BLaER1 (cell line): ENCODE results near the gene PDGFD.

Experiments used
- H3K27ac ChIP-seq: shearing (Covaris generic); formaldehyde crosslinking; 2 replicates; pipeline ENCODE4 v1.8.1; 2022
- H3K27me3 ChIP-seq: shearing (Covaris generic); formaldehyde crosslinking; 2 replicates; pipeline ENCODE4 v1.8.1; 2022
- H3K36me3 ChIP-seq: shearing (Covaris generic); formaldehyde crosslinking; 2 replicates; pipeline ENCODE4 v1.8.1; 2022
- H3K4me1 ChIP-seq: shearing (Covaris generic); formaldehyde crosslinking; 2 replicates; pipeline ENCODE4 v1.8.1; 2022
- H3K4me2 ChIP-seq: shearing (Covaris generic); formaldehyde crosslinking; 2 replicates; pipeline ENCODE4 v1.8.1; 2022
- H3K4me3 ChIP-seq: shearing (Covaris generic); formaldehyde crosslinking; 2 replicates; pipeline ENCODE4 v1.8.1; 2022
- H3K9ac ChIP-seq: shearing (Covaris generic); formaldehyde crosslinking; 2 replicates; pipeline ENCODE4 v1.8.1; 2022
- H3K9me3 ChIP-seq: shearing (Covaris generic); formaldehyde crosslinking; 2 replicates; pipeline ENCODE4 v1.8.1; 2022
- H4K20me1 ChIP-seq: shearing (Covaris generic); formaldehyde crosslinking; 2 replicates; pipeline ENCODE4 v1.8.1; 2022
- Cebpa-rat ChIP-seq: shearing (Covaris generic); IDR thresholded peaks from 2 replicates; pipeline ENCODE4 v1.8.1; 2022

PDGFD gene

DNA sequence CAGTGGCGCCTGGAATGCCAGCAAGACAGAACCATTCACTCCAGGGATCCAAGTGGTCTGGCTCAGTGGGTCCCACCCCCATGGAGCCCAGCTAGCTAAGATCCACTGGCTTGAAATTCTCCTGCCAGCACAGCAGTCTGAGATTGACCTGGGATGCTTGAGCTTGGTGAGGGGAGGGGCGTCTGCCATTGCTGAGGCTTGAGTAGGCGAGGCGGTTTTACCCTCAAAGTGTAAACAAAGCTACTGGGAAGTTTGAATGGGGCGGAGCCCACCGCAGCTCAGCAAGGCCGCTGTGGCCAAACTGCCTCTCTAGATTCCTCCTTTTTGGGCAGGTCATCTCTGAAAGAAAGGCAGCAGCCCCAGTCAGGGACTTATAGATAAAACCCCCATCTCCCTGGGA lies 253.2 kb downstream of the PDGFD start:
- H3K9me3 ChIP-seq, result peaks cover 28% of the 10 kb centered on the region
- TF ChIP-seq Cebpa-rat, result no peak
- no peak overlapping the region for H3K27ac ChIP-seq
- H3K36me3 ChIP-seq, result no peaks in the 10 kb centered on the region
- H3K27me3 ChIP-seq, result no peaks in the 10 kb centered on the region
- no peak overlapping the region for H3K4me3 ChIP-seq
- H3K9ac ChIP-seq, result no peak overlapping the region
- H3K4me2 ChIP-seq, result no peak overlapping the region
- peaks cover 30% of the 10 kb centered on the region for H3K4me1 ChIP-seq
- no peaks in the 10 kb centered on the region for H4K20me1 ChIP-seq

DNA sequence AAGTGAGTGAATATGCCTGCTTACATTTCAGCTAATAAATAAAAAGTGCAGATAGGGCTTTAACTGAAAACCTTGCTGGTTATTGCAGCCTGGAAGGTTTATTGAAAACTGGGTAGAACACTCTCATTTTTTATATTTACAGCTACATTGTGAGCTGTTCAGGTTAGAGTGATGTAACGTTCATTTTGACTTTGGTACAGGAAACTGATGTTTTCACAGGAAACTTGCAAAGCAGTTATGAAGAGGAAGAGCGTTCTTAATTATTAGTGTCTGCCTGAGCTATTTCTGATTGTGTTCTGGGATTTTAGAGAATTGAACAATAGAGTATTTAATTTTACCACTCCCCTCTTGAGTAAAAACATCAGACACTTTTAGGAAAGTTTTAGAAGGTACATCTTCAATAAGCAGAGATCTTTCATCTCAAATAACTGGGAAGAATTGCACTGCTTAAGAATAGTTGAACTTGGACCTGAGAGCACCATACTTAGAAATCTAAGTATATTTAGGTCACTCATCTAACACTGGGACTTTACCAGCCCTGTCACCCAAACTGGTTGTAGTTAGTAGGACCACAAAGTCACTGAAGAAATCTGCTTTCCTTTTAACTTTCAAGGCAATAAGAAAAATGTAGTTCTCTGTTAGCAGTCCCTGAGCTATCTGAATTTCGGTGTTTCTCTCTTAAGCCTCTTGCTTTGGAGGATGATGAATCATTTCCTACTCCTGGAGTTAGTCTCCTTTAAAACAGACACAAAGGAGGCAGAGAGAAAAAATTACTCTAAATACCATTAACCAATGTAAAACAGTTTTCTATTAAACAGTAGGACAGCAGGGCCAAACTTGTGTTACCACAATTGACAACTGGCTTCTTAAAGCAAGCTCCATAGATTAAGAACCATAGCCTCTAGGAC lies 256.1 kb downstream of the PDGFD start:
- Histone ChIP-seq H3K27ac (peak overlapping the region; percentile 64), H3K4me1 (peaks cover 52% of the 10 kb centered on the region), H3K36me3 (no peaks in the 10 kb centered on the region), H3K9me3 (peaks cover 19% of the 10 kb centered on the region), H3K27me3 (no peaks in the 10 kb centered on the region), H4K20me1 (no peaks in the 10 kb centered on the region), H3K9ac (peak overlapping the region; percentile 39), H3K4me3 (no peak overlapping the region), H3K4me2 (peak overlapping the region; percentile 70)
- no peak for TF ChIP-seq Cebpa-rat

DNA sequence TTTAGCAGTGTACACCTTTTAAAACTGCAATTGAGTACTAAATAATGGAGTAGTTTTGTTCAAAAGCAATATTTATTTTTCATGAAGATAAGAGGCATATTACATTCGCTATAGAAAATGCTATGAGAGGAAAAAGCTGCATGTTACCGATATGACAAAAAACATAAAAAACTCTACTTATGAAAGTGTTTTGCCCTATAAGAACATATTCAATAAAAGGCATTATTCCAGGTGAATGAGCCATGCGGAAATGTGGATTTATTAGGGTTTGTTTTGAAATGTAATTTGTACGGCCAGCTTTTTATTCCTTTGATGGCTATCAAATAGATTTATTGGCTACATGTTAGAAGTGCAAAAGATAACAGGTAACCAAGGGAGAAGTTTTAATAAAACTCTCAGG lies 256.8 kb downstream of the PDGFD start:
- Histone ChIP-seq H3K9me3 (peaks cover 15% of the 10 kb centered on the region), H3K27me3 (no peaks in the 10 kb centered on the region), H3K4me1 (peaks cover 52% of the 10 kb centered on the region), H3K36me3 (no peaks in the 10 kb centered on the region), H3K4me3 (no peak overlapping the region), H3K27ac (peak overlapping the region; percentile 64), H4K20me1 (no peaks in the 10 kb centered on the region), H3K4me2 (peak overlapping the region; percentile 70), H3K9ac (peak overlapping the region; percentile 39)
- TF ChIP-seq Cebpa-rat, result no peak

DNA sequence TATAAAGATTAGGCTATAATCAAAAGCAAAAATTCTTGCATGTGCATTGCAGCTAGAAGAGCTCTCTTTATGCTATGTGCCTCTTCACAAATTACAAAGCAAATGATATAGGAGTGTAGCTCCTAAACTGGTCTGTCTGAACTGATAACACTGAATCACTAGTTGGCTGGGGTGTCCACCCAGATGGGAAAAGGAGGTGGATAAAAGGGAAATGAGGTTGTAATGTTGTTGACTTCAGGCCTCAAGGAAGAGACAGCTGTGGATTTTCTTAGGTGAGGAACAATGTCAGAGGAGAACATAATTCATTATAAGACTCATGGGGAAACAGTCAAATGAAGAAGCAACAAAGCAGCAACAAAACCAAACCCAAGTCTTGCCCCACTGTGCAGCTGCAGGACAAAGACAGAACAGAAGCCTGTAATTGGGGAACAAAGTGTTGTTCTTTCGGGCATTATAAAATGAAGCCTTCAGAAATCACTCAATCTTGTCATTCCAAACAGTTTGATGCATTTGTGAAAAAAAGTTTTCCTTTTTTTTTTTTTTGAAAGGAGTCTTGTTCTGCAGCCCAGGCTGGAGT lies 257.6 kb downstream of the PDGFD start:
- H3K4me2 ChIP-seq, result peak overlapping the region; percentile 70
- no peak overlapping the region for H3K4me3 ChIP-seq
- no peak for TF ChIP-seq Cebpa-rat
- no peaks in the 10 kb centered on the region for H4K20me1 ChIP-seq
- H3K36me3 ChIP-seq, result no peaks in the 10 kb centered on the region
- H3K27me3 ChIP-seq, result no peaks in the 10 kb centered on the region
- H3K27ac ChIP-seq, result no peak overlapping the region
- H3K9ac ChIP-seq, result no peak overlapping the region
- H3K9me3 ChIP-seq, result peaks cover 12% of the 10 kb centered on the region
- peaks cover 52% of the 10 kb centered on the region for H3K4me1 ChIP-seq

DNA sequence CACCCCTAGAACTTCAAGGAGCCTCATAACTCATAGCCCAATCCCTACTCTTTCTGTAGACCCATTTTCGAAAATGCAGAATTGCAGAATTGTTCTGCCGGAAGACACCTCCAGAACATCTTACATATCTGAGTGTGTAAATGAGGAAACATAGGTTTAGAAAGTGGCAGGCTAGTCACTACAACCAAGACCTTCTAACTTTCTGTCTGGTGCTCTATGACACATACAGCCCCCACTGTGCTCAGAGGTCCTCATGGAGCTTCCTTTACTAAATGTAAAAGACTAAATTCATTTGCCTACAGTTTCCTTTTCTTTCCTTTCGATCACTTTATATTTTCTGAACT lies 259.7 kb downstream of the PDGFD start:
- Histone ChIP-seq H3K27ac (no peak overlapping the region), H3K4me2 (peak overlapping the region; percentile 69), H3K9me3 (no peaks in the 10 kb centered on the region), H3K36me3 (no peaks in the 10 kb centered on the region), H3K4me1 (peaks cover 56% of the 10 kb centered on the region), H3K4me3 (no peak overlapping the region), H3K9ac (no peak overlapping the region), H4K20me1 (no peaks in the 10 kb centered on the region), H3K27me3 (no peaks in the 10 kb centered on the region)
- TF ChIP-seq Cebpa-rat, result no peak

DNA sequence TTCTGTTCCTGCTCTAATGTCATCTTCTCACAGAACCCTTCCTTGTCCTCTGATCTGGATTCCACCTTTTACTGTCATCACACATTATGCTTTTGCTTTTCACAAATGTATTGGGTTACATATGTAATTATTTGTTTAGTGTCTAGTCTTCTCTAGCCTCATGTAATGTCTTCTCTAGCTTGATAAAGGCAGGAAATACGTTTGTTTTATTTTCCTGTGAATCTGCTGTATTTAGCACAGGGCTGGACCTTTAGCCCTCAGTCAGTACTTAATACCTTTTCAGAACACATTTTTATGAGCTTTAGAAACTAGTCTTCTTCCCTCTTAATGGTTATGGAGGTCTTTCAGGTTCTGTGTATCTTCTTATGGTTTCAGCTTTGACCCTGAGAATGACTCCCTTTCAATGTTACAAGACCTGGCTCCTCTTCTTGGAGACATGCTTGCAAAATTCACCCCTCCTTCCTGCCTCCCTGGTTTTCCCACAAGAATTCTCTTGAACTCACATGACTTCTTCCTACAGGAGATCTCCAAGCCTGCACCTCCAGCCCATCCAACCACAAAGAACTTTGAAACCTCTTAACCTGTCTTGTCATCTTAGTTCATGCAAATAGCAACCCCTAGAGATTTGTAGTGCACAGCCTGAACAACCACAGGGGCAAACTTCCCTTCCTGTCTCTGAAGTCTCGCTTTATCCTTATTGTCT lies 260.2 kb downstream of the PDGFD start:
- H3K27ac ChIP-seq, result no peak overlapping the region
- no peaks in the 10 kb centered on the region for H4K20me1 ChIP-seq
- H3K4me2 ChIP-seq, result peak overlapping the region; percentile 69
- no peak for TF ChIP-seq Cebpa-rat
- H3K9ac ChIP-seq, result no peak overlapping the region
- no peak overlapping the region for H3K4me3 ChIP-seq
- no peaks in the 10 kb centered on the region for H3K9me3 ChIP-seq
- peaks cover 61% of the 10 kb centered on the region for H3K4me1 ChIP-seq
- H3K36me3 ChIP-seq, result no peaks in the 10 kb centered on the region
- no peaks in the 10 kb centered on the region for H3K27me3 ChIP-seq

DNA sequence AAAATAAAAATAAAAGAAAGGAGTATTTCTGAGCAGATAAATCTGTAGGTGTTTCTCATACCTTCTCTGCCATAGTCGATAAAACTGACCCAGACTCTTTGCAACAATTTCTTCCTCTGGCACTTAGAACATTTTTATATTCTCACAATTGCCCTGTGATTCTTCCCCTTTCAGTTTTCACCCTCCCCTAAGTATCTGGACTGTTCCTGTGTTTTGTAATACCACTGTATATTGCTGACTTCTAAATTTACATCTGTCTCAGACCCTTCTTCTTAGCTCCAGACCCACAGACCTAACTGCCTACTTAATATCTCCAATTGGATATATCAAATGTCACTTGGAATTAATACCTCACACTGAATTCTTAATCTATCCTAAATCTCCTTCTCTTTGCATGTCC lies 261.0 kb downstream of the PDGFD start:
- no peaks in the 10 kb centered on the region for H3K36me3 ChIP-seq
- no peak for TF ChIP-seq Cebpa-rat
- H3K4me3 ChIP-seq, result no peak overlapping the region
- peaks cover 61% of the 10 kb centered on the region for H3K4me1 ChIP-seq
- H3K9me3 ChIP-seq, result no peaks in the 10 kb centered on the region
- H3K27ac ChIP-seq, result no peak overlapping the region
- peak overlapping the region; percentile 69; the same call in 1 of the 2 replicates for H3K4me2 ChIP-seq
- H3K27me3 ChIP-seq, result no peaks in the 10 kb centered on the region
- no peaks in the 10 kb centered on the region for H4K20me1 ChIP-seq
- no peak overlapping the region for H3K9ac ChIP-seq

DNA sequence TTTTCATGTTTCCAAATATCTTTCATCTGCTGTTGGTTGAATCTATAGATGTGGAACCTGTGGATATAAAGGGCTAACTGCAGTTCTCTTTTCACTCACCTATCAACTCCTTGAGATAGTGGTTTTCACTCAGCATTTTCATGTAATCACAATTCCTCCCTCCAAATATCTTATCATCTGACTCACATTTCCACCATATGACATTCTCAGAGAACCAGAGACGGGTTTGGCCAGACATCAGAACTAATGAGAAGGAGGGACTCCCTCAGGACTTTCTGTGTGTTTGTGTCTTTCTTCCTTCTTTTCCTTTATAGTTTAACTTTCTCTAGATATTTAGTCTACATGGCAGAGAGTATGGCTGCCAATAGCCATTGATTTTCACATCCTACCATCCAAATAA lies 262.3 kb downstream of the PDGFD start:
- Histone ChIP-seq H4K20me1 (no peaks in the 10 kb centered on the region), H3K4me1 (peaks cover 61% of the 10 kb centered on the region), H3K9me3 (no peaks in the 10 kb centered on the region), H3K4me3 (no peak overlapping the region), H3K27me3 (no peaks in the 10 kb centered on the region), H3K4me2 (no peak overlapping the region), H3K36me3 (no peaks in the 10 kb centered on the region), H3K9ac (no peak overlapping the region), H3K27ac (no peak overlapping the region)
- TF ChIP-seq Cebpa-rat, result no peak

DNA sequence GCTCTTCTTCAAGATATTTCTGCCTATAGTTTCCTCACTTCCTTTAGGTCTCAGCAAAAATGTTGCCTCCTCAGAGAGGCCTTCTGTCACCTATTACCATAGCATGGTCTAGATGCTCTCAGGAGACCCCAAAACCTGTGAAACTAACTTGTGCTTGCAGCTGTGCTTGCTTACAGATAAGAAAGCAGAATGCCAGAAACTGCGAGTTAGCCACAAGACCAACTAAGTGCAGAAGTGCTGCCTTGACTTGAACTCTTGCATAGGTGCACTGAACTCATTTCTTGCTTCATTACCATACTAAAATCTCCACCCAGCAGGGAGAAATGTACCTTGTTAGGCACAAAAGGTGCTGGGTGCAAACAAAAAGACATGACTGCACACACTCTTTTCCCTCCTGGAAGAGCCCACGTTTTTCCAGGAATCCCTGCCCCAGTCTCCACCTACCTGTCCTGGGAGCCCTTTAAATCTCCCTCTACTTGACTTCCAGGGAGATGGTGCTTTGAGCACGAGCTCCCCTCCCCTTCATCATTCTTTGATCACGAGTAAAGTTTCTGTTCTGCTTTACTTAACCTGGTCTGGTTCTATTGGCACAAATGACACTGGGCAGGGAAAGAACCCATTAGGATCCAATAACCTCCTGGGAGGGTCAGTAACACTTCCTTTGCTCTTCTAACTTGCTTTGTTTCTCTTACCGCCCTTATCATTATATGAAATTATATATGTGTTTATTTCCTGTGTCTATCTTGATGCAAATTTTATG lies 265.2 kb downstream of the PDGFD start:
- H3K4me1 ChIP-seq, result peaks cover 54% of the 10 kb centered on the region
- no peaks in the 10 kb centered on the region for H3K27me3 ChIP-seq
- no peaks in the 10 kb centered on the region for H3K36me3 ChIP-seq
- H3K4me2 ChIP-seq, result peak overlapping the region; percentile 71
- no peak overlapping the region for H3K9ac ChIP-seq
- H4K20me1 ChIP-seq, result no peaks in the 10 kb centered on the region
- no peaks in the 10 kb centered on the region for H3K9me3 ChIP-seq
- H3K4me3 ChIP-seq, result no peak overlapping the region
- no peak for TF ChIP-seq Cebpa-rat
- no peak overlapping the region for H3K27ac ChIP-seq
